GDM1 (cell line): Measurements from ENCODE around the gene ZFAND2A.
"Not testable (repeated sequence)": the region's sequence is repeated elsewhere in the genome, so short reads cannot be mapped to it uniquely, and the experiment has no call there.

Experiments used
- DNase-seq: peaks from one replicate; lab custom pipeline; 2025; lab: John Stamatoyannopoulos, UW

Gene ZFAND2A

GRCh38 chr7:1151156-1151555, 8.8 kb downstream of the ZFAND2A start:
- no peak for DNase-seq

GRCh38 chr7:1150400-1151002, 9.5 kb downstream of the ZFAND2A start:
- DNase-seq = no peak

DNA sequence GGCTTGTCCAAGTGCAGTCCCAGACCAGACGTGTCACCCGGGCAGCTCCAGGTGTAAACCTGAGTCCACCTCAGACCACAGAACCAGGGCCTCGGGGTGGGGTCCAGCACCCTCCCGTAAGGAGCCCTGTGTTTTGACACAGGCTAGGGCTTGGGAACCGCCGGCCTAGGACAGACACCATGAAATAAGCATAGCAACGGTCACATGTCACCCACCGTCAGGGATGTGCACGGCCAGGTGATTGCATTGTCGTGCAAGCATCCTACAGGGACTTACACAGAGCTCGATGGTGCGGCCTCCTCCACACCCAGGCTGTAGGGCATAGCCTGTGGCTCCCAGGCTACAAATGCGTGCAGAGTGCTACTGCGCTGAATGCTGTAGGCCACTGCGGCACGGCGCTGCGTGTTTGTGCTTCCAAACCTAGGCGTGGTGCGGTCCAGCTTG, 10.6 kb downstream of the ZFAND2A start:
- no peak for DNase-seq

GRCh38 chr7:1147873-1148272, 12.1 kb downstream of the ZFAND2A start:
- not testable (repeated sequence) for DNase-seq

GRCh38 chr7:1144269-1144771, 15.7 kb downstream of the ZFAND2A start:
- DNase-seq = no peak

DNA sequence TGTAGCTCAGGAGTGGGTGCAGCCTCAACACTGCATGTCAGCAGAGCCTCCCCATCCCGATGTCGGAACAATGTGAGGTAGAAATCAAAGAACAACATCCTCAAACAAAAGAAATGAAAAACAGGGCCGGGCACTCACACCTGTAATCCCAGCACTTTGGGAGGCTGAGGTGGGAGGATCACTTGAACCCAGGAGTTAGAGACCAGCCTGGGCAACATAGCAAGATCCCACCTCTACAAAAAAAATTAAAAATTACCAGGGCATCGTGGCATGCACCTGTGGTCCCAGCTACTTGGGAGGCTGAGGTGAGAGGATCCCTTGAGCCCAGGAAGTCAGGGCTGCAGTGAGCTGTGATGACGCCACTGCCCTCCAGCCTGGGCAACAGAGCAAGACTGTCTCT, 17.0 kb downstream of the ZFAND2A start:
- not testable (repeated sequence) for DNase-seq

- no peak for DNase-seq
These were observed 17.9 kb downstream of the ZFAND2A start for GRCh38 chr7:1142051-1142635.

DNA sequence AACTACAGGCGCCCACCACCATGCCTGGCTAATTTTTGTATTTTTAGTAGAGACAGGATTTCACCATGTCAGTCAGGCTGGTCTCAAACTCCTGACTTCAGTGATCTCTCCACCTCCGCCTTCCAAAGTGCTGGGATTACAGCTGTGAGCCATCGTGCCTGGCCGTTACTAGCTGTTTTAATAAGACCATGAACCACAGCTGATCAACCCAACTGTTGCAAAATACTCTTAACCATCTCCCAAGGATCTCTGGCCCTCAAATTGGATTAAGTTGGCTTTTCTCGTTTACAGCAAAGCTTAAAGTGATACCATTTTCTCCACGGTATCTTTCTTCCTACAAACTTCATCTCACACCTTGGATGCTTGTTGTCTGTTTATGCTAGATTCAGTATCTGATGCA, 18.3 kb downstream of the ZFAND2A start:
- no peak for DNase-seq

- no peak for DNase-seq
These were observed 19.4 kb downstream of the ZFAND2A start for GRCh38 chr7:1140476-1141104.

DNA sequence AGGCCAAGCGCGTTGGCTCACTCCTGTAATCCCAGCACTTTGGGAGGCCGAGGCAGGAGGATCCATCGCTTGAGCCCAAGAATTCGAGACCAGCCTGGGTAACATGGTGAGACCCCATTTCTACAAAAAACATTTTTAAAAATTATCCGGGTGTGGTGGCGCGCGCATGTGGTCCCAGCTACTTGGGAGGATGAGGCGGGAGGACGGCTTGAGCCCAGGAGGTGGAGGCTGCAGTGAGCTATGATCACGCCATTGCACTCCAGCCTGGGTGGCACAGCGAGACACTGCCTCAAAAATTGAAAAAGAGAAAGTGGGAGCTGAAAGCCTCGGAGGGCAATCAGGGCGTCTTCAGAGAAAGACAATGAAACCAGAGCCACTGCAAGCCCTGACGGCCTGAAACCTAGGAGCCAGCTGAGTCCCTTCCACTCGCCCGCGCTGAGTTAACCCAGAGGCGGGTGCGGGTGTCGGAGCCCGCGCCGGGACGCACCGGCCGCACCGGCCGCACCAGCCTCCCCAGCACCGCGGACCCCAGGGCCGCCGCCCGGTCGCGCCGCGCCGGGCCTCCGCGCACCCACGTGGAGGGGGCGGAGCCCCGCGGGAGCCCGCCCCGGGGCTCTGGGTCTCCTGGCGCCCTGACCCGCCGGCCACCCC, 22.4 kb downstream of the ZFAND2A start:
- DNase-seq = no peak

GRCh38 chr7:1136841-1137516, 23.0 kb downstream of the ZFAND2A start:
- no peak for DNase-seq

DNA sequence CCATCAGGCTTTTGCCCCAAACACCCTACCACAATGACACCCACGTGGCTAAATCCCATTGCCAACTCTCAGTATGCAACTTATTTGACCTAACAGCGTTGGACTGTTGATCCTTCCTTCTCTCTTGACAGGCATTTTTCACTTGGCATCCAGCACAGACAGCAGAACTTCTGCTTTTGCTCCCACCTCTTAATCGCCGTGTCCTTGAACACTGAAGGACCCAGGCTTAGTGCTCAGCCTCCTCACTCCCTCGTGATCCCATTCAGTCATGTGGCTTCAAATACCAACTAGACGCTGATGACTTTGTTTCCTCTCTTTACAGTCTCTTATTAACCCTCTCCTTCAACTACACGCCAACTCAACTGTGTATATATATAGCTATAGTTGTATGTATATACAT, 25.0 kb downstream of the ZFAND2A start:
- no peak for DNase-seq

GRCh38 chr7:1131471-1132265, 28.3 kb downstream of the ZFAND2A start:
- DNase-seq = no peak

DNA sequence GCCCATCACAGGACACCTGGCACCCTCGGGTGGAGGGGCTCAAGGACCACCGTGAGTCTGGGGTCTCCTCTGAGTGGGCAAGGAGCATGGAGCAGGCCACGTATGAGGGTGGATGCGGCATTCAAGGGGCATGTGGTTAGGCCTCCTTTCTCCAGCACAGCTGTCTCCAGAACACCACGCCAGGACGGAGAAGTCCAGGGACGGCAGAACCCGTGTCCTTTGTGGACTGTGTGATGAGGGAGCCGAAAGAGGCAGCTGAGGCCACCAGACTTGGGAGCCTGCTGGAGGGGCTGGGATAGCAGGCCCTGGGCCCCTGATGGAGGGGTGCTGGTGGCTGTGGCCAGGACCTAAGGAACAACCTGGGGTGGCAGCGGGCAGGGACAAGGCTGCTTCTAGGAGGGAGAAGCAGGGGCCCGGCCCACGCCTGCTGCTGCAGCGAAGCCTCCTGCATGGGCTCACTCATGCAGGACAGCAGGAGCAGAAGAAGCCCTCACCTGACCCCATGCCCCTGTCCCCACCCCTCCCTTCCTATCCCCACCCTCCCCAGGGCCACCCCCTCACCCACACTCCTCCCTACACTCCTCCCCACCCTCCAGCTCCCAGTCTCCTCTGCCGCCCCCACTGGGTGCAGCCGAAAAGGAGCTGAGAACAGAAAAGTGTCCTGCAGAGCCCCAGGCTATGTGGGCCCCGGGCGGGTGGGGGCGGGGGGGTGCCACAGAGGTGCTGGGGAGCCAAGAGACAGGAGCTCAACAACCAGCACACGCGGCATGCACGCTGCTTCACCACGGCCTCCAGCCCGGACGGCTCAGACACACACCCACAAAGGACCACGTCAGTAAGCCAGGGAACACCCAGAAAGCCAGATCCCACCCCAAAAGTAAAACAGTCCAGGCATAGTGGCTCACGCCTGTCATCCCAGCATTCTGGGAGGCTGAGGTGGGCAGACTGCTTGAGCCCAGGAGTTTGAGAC, 29.7 kb downstream of the ZFAND2A start:
- no peak for DNase-seq

DNA sequence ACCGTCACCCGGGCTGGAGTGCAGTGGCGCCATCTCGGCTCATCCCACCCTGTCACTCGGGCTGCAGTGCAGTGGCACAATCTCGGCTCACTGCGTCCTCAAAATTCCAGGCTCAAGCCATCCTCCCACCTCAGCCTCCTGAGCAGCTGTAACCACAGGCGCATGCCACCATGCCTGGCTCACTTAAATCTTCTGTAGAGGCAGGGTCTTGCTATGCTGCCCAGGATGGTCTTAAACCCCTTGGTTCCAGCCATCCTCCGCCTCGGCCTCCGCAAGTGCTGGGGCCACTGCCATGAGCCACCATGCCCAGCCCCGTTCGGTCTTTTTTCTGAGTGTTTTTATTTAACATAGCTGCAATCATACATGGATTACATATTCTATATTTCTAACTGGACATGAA, 30.6 kb downstream of the ZFAND2A start:
- no peak for DNase-seq

DNA sequence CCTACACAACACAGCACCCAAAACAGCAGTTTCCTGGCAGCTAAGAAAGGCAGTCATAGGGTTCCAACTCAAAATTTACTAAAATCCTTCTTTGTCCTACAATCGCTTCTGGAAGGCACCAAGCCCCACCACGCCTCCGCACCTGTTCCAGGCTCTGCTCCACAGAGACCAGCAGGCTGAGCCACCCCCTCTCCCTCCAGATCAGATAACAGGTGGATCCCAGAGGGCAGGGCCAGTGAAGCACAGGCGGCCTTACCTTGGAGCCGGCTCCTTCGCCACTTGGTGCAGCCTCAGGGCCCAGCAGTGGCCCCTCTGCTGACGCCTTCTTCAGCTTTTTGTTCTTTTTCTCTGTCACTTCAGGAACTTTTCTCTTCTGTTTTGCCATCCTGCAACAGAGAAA, 33.0 kb downstream of the ZFAND2A start:
- no peak for DNase-seq

DNA sequence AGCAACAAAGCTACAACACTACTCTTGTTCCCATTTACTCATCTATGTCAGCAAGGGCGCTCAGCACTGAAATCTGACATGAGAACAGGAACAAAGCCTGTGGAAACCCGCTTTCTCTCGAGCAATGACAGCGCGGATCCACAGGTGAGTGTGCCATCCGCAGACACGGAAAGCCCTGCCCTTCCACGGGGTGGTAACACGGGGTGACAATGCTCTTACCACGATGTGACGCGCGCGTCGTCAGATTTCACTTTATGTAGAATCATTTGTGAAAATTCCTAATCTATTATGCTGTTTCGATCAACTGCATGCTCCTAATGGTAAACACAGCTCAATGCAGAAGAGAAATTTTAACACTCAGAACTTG, 34.4 kb downstream of the ZFAND2A start:
- DNase-seq = no peak

GRCh38 chr7:1124816-1125602, 35.0 kb downstream of the ZFAND2A start:
- DNase-seq = no peak

GRCh38 chr7:1124164-1124563, 35.8 kb downstream of the ZFAND2A start:
- no peak for DNase-seq

GRCh38 chr7:1123715-1124114, 36.3 kb downstream of the ZFAND2A start:
- DNase-seq = no peak
